KBM-7 (cell line): Measurements from ENCODE around the gene PPP2R1A.
"Not testable (repeated sequence)": the region's sequence is repeated elsewhere in the genome, so short reads cannot be mapped to it uniquely, and the experiment has no call there.

Source experiments
- DNase-seq: peaks from one replicate; pipeline ENCODE4 v3.0.0-alpha.2; 2015
- in situ Hi-C: fragments of 300-500 bp; cut with MboI; formaldehyde crosslinking; loops from 2 replicates; pipeline ENCODE4 v1.14.3; 2020; ENCODE audit warnings: low sequenced_read_pairs, low pct_unique_long_range_greater_than_20kb, mixed read lengths

Gene PPP2R1A

GRCh38 chr19:52231154-52231910 is 41.5 kb downstream of the PPP2R1A start:
- in situ Hi-C loops = no loop called here
- no peak for DNase-seq

DNA sequence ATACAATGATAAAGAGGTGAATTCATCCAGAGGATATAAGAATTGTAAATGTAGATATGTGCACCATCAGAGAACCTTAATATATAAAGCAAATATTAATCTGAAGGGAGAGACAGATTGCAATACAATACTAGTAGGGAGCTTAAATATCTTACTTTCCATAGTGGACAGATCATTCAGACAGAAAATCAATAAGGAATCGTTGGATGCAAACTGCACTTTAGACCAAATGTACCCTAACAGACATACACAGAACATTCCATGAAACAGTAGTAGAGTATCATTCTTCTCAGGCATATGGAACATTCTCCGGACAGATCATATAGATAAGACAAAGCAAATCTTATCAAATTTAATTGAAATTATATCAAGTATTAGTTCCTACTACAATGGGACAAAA is 44.6 kb downstream of the PPP2R1A start:
- in situ Hi-C loops = no loop called here
- DNase-seq = no peak

GRCh38 chr19:52237197-52237596 is 47.3 kb downstream of the PPP2R1A start:
- in situ Hi-C loops = no loop called here
- no peak for DNase-seq

- in situ Hi-C loops = no loop called here
- DNase-seq = peak; percentile 77
Measured at GRCh38 chr19:52237771-52238400, 48.0 kb downstream of the PPP2R1A start.

GRCh38 chr19:52244021-52244420 is 54.2 kb downstream of the PPP2R1A start:
- no peak for DNase-seq
- in situ Hi-C loops = no loop called here

- peak; percentile 41 for DNase-seq
- in situ Hi-C loops = no loop called here
Measured at GRCh38 chr19:52248241-52248640, 58.4 kb downstream of the PPP2R1A start.

- in situ Hi-C loops = no loop called here
Measured at GRCh38 chr19:52258426-52258825, 68.6 kb downstream of the PPP2R1A start.

DNA sequence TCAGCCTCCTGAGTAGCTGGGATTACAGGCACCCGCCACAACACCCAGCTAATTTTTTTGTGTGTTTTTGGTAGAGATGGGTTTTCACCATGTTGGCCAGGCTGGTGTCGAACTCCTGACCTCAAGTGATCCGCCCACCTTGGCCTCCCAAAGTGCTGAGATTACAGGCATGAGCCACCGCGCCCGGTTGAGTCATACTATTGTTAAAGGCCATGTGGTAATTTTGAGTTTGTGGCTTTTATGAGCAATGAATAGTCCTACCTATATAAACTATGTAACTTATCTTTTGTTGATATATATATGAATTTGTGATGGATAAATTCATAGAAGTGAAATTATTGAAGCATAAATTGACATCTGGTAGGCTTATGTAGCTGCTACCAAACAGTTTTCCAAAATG is 75.7 kb downstream of the PPP2R1A start:
- DNase-seq, in situ Hi-C loops: not testable (repeated sequence)

More at GRCh38 chr19:52258426-52258825, 68.6 kb downstream of the PPP2R1A start:
- no peak for DNase-seq

DNA sequence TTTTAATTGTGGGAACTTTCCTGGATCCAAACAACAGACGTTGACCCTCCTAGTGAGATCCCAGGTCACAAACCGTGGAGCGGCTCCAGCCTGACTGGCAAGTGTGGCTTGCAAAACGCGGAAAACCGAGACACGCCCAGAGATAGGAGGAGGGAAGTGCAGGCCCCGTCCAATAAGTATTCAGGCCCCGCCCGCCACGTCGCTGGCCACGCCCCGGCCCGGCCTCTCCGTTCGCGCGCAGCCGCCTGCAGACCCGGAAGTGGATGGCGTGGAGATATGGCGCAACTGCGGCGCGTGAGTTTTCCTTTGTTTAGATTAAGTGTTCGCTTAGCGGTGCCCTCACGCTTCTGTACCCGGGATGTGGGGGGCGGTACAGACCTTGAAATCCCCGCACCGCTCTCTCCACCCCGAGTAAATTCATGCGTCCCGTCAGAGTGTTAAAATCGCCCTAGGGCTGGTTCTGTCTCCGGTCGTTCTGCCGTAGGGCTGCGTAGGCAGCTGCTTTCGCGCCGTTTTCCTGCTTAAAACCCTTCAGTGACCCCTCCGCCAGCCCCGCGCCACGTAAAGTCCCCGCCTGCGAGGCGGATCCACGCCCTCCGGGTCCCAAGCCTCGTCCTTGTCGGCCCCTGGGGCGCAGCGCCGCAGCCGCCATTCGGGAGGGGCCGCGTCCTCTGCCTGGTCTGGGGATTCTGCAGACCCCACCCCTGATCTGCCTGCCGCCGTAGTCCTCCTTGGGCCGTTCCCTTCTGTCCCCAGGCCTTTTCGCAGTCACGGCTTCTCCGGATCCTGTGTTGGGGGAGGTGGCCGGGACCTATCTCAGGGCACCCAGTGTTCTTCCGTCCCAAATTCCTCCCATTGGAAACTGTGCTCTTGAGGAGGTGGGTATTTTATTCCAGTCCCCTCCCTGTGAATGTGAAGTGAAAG is 79.7 kb downstream of the PPP2R1A start, which contains the start of gene ZNF766:
Gene ZNF766, plus strand, starts transcription at position 250 of the 924 bp plus-strand sequence. Its CDS starts 27 bp downstream, at position 277.
- peak; percentile 97 for DNase-seq
- in situ Hi-C loops = no loop called here

- DNase-seq = peak; percentile 37
Measured at GRCh38 chr19:52270266-52270885, 80.5 kb downstream of the PPP2R1A start.

DNA sequence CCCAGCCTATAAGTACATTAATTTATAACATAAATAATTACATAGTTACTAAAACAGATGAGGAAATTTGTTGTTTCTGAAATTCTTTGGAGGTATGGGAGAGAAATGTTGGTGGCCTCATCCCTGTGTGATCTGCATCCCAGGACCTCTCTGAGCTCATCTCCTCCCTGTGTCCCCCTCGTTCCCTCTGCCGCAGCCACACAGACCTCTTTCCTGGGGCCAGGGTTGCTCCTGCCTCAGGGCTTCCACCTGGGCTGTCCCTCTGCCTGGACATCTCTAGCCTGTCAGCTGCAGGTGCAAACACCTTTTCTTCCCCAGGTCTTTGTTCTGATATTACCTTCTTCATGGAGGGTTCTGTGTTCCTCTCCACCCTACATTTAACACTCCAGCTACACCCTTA is 83.4 kb downstream of the PPP2R1A start:
- DNase-seq = no peak
- in situ Hi-C loops = no loop called here

More at GRCh38 chr19:52270266-52270885, 80.5 kb downstream of the PPP2R1A start:
- in situ Hi-C loops = no loop called here

DNA sequence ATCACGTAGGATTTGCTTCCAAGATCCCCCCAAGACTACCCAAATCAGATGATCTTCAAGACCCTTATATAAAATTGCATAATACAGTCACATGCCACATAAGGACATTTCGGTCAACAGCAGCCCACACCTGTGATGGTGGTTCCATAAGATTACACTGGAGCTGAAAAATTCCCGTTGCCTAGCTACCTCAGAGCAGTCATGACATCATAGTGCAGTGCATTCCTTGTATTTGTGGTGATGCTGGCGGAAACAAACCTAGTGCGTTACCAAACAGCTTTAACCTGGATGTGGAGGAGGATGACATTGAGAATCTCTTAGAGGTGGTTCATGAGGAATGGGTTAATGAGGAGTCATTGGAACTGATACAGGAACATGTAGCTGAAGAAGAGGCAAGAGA is 84.3 kb downstream of the PPP2R1A start:
- in situ Hi-C loops = no loop called here
- no peak for DNase-seq

- in situ Hi-C loops = no loop called here
- DNase-seq = no peak
Measured at GRCh38 chr19:52275988-52276387, 86.1 kb downstream of the PPP2R1A start.

- in situ Hi-C loops = no loop called here
- DNase-seq = no peak
Measured at GRCh38 chr19:52277471-52277870, 87.6 kb downstream of the PPP2R1A start.
